Measurements from ENCODE around the gene STK10.

STK10 gene

DNA sequence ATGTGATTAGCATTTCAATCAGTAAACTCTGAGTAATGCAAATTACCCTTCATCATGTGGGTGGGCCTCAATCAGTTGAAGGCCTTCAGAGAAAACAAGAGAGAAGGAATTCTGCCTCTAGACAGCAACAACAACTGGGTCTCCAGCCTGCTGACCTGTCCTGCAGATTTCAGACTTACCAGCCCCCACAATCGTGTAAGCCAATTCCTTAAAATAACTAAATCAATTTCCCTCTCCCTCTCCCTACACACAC lies 139.9 kb downstream of the STK10 start:
- no peak for DNase-seq (ENCODE audit: low read depth)
- TF ChIP-seq, protein P1, sequence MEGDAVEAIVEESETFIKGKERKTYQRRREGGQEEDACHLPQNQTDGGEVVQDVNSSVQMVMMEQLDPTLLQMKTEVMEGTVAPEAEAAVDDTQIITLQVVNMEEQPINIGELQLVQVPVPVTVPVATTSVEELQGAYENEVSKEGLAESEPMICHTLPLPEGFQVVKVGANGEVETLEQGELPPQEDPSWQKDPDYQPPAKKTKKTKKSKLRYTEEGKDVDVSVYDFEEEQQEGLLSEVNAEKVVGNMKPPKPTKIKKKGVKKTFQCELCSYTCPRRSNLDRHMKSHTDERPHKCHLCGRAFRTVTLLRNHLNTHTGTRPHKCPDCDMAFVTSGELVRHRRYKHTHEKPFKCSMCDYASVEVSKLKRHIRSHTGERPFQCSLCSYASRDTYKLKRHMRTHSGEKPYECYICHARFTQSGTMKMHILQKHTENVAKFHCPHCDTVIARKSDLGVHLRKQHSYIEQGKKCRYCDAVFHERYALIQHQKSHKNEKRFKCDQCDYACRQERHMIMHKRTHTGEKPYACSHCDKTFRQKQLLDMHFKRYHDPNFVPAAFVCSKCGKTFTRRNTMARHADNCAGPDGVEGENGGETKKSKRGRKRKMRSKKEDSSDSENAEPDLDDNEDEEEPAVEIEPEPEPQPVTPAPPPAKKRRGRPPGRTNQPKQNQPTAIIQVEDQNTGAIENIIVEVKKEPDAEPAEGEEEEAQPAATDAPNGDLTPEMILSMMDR (IDR thresholded peaks at IDR 0.05; ENCODE audit: control insufficient read depth, insufficient read depth, low read depth, low read length, missing control alignments), result no peak
- H3K4me3 ChIP-seq (ENCODE audit: control insufficient read depth, low read depth, low read length), result no peak overlapping the region

DNA sequence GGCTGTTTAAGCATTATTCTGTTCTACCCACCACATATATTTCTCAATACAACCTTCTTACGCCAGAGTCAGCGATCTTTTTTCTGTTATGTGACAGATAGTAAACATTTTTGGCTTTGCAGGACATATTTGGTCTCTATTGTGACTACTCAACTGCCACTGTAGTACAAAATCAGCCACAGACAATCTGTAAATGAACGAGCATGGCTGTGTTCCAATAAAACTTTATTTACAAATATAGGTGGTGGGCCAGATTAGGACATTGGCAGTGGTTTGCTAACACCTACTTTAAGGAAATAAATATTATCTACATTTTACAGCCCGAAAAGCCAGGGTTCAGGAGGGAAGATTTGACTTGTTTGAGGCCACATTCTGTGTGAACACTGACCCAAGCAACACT lies 141.4 kb downstream of the STK10 start:
- TF ChIP-seq, protein P1 (IDR thresholded peaks at IDR 0.05; ENCODE audit: control insufficient read depth, insufficient read depth, low read depth, low read length, missing control alignments), result no peak
- H3K4me3 ChIP-seq (ENCODE audit: control insufficient read depth, low read depth, low read length), result no peak overlapping the region
- DNase-seq (ENCODE audit: low read depth), result no peak

DNA sequence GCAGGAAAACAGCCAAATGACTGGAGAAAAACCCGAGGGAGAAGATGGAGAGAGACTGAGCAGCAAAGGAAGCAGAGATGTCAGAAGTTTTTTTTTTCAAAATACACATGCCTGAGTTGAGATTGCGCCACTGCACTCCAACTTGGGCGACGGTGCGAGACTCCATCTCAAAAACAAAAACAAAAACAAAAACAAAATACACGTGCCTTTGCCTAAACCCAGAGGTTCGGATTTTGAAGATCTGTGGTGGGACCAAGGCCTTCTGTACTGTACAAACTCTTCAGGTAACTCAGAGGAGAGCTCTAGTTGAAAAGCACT lies 142.8 kb downstream of the STK10 start:
- TF ChIP-seq, protein P1 (IDR thresholded peaks at IDR 0.05; ENCODE audit: control insufficient read depth, insufficient read depth, low read depth, low read length, missing control alignments), result no peak
- no peak for DNase-seq (ENCODE audit: low read depth)
- no peak overlapping the region for H3K4me3 ChIP-seq (ENCODE audit: control insufficient read depth, low read depth, low read length)

DNA sequence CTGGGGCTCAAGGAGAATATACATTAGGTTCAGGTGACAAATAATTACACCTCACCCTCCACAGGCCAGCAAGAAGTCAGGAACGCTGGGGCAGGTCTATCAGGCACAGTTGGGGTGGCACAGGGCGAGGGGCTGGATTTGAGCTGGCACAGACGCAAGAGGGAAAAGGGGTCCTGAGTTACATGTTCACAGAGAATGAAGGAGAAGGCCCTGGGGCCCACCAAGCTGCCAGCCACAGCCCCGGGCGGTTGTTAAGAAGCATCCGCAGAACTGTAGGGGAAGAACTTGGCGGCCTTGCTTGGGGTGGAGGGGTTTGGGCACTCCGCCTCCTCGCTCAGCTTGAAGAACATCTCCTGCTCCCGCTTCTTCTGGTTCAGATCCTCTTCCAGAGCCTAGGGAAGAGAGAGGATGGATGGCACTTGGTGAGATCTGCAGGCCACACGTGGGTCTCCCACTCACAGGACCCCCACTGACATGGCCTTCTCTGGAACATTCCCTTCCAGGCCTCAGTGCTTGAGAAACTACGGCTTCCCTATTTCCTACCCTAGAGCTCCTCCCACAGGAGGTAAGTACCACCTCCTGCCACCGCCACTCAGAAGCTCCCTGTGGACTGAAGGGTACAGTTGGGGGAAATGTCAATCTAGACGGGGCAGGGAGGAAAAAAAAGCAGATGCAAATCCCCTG lies 143.3 kb downstream of the STK10 start:
- H3K4me3 ChIP-seq (ENCODE audit: control insufficient read depth, low read depth, low read length), result no peak overlapping the region
- TF ChIP-seq, protein P1 (IDR thresholded peaks at IDR 0.05; ENCODE audit: control insufficient read depth, insufficient read depth, low read depth, low read length, missing control alignments), result no peak
- no peak for DNase-seq (ENCODE audit: low read depth)

DNA sequence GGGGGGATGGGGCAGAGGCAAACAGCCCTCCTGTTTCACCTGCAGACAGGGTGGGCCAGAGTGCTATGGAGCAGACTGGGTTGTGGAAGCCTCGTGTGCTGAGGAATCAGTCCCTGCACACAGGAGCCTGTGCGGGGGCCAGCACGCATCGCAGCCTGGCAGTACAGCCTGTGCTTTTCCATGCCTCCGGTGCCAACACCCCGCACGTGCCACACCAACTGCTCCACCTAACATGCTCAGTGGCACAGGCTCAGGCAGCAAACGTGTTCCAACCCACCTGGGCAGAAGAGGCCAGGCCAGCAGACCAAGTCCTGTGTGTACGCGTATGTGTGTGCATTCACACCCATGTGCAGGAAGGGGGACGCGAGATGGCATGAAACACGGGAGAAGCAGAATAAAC lies 144.2 kb downstream of the STK10 start:
- H3K4me3 ChIP-seq (ENCODE audit: control insufficient read depth, low read depth, low read length), result no peak overlapping the region
- TF ChIP-seq, protein P1 (IDR thresholded peaks at IDR 0.05; ENCODE audit: control insufficient read depth, insufficient read depth, low read depth, low read length, missing control alignments), result no peak
- DNase-seq (ENCODE audit: low read depth), result no peak

DNA sequence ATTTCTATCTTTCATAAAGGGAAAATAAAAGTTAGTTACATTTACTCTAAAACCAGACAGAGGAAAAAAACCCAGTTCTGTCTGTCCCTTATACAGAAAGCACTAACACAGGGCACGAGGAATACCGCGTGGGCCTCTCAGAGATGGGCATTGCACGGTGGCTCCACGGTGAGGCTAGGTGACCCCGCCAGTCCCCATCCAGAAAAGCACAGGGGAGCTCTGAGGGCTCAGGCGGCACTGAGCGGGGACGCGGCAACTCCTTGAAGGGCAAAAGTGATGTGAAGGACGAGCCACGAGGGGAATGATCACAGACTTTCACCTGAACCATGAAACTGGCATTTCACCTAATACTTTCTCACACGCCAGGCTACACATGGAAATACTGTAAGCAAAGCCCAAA lies 145.8 kb downstream of the STK10 start:
- H3K4me3 ChIP-seq (ENCODE audit: control insufficient read depth, low read depth, low read length), result no peak overlapping the region
- TF ChIP-seq, protein P1 (IDR thresholded peaks at IDR 0.05; ENCODE audit: control insufficient read depth, insufficient read depth, low read depth, low read length, missing control alignments), result no peak
- no peak for DNase-seq (ENCODE audit: low read depth)

DNA sequence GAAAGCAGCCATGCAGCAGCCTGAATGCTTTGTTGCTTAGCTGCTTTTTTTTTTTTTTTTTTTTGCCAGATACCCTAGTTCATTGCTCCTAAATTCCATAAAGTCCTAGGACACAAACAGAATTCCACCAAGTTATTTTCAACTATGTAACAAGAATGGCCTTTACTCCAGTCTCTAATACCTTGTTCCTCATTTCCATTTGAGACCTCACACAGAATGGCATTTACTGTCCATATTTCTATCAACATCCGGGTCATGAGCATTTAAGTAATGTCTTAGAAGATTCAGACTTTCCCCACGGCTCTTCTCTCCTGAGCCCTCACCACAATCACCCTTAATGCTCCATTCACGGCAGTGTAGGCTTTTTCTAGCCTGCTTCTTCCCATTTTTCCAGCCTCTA lies 149.9 kb downstream of the STK10 start:
- TF ChIP-seq, protein P1 (IDR thresholded peaks at IDR 0.05; ENCODE audit: control insufficient read depth, insufficient read depth, low read depth, low read length, missing control alignments), result no peak
- DNase-seq (ENCODE audit: low read depth), result no peak
- H3K4me3 ChIP-seq (ENCODE audit: control insufficient read depth, low read depth, low read length), result no peak overlapping the region
